Activated CD4-positive, alpha-beta T cell treated with anti-CD3 and anti-CD28 coated beads, Interleukin-2, amount 50 U/mL, for 48 hours (primary cell): ENCODE results near the gene ZC3H6.
"Not testable (repeated sequence)": the region's sequence is repeated elsewhere in the genome, so short reads cannot be mapped to it uniquely, and the experiment has no call there.

Source experiments
- DNase-seq, 2 experiments: peaks; one replicate each; pipeline ENCODE4 v3.0.0-alpha.2; 2020

Gene ZC3H6

DNA sequence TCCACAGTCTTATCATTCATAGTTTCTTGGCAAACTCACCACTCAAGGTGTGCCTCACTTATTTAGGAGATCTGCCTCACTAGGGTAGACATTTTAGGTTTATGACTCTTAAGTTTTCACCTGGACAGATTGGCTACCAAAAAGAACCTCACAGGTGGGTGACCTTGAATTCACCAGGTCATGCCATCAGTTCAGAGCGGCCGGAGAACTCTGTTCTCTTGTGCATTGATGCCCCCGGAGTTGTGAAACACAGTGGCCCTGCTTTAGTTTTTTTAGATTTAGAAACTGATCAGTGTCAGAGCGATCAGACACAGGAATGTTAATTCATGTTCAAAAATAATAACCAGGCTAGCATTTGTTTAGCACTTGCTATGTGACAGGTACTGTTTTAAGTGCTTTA is 6.7 kb downstream of the ZC3H6 start:
- DNase-seq = not testable (repeated sequence)

DNA sequence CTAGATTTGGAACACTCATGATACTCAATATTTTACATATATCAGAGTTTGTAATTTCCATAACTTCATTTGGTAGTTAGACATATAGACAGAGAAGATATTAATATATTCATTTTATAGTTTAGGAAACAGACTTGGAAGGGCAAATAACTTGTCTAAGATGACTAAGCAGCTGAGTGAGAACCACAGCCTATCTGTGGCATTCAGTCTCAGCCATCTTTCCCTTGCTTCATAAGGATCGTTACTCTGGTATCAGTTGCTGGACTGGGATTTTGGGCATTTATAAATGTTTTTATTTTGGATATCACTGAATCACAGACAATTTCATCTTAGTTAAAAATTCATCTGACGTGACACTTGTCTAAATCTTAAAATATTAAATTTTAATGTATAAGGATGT is 8.1 kb downstream of the ZC3H6 start:
- not testable (repeated sequence) for DNase-seq

DNA sequence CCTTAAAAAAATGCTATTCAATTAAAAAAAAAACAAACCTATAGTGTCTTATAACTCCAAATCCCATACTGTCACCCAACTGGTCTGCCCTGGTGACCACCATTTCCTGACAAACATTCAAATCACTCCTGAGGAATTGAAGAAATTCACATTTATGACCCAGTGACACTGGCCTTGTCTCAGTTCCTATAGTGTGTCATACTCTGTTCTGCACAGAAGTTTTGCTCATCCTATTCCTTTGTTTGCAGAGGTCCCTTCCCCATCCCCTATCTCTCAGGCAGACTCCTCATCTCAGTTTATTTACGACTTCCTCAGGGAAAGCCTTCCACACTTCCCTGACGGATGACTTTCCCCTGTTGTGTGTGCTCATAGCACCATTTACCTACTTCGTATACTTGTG is 14.7 kb downstream of the ZC3H6 start:
- DNase-seq = no peak

DNA sequence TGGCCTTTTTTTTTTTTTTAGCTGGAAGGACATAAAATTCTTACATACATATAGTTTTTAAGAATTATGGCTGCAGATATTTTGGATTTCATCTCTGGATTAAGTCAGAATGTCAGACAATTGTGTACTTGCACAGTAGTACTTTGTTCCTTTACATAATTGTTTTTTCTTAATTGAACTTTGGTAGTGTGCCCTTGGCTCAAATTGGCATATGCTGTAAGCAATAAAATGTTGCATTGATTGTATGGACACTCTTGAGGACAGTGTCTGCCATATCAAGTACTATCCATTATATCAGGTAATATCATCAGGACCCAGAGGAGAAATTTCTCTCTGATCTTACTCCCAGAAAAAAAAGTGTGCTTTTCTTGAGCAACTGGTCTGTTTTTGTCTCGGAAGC is 15.3 kb downstream of the ZC3H6 start:
- no peak for DNase-seq

DNA sequence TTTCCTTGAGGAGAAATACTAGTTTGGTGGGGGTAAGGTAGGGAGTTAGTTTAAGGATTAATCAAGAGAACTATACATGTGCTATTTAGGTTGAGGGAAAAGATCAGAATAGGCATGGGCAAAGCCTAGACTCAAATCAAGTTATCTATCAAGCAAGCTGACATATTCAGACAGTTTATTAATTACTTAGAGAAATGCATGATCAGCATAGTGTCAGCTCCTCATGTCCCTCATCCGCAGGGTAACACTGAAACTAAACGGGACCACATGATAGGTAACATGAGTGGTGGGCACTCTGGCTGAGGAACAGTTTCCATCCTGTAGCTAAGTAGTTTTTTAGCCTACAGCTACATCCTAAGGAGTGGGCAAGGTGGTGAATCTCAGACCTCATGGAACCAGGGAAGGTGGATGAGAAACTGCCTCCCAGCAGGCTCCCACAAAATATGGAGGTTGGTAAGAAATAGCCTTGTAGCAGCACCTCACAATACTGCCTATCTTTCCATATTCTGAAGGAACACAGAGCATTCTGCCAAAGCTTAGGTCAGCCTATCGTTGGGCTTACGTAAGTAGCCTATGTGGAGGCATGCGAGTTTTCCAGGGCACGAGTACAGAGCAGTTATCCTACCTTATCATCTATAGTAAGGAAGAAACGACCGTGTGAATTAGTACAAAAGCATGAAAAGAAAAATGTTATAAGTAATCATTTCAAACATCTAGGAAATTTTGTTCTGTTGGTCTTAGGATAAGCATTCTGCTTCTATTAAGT is 18.4 kb downstream of the ZC3H6 start:
- no peak for DNase-seq

DNA sequence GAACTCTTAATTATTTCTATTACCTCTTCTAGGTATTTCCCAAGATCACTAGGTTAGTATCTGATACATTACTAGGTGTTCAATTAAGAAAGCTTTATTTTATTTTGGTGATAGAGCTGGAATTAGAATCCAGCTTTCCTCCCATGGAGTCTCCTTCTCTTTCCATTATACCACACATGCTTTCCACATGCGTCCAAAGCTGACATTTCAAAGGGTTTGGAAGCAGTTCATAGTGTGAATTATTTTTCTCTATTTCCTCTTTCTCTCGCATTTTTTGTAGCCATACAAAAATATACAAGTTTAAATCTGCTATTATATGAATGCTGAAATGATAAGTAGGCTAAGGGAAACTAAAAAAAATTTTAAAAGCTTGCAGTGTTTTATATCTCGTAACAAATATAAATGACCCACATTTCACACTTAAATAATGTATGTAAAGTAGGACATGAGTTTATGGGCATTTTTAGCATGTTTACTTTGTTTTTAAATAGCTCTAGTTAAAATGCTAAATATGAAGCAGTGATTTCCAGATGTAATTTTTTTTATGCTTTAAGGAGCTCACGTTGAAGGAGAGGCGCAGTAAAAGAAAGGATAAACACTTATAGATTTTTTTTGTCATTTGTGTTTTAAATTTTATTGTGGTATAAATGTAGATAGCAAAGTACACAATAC is 20.1 kb downstream of the ZC3H6 start:
- DNase-seq = no peak

DNA sequence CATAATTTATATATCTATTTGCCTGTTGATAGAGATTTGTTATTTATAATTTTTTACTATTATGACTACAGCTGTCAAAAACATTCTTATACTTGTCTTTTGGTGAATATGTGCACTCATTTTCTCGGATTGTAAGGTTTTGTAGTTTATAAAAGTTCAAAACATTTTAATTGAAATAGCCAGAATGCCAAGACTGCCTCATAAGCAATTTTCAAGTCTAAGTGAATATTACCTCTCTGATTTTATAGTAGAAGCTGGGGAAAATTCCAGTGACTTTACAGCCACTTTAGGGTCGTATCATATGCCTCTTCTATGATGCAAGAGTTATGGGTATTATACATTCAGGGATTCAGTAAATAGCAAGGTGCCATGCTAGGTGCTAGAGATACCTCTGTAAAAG is 21.0 kb downstream of the ZC3H6 start:
- no peak for DNase-seq

DNA sequence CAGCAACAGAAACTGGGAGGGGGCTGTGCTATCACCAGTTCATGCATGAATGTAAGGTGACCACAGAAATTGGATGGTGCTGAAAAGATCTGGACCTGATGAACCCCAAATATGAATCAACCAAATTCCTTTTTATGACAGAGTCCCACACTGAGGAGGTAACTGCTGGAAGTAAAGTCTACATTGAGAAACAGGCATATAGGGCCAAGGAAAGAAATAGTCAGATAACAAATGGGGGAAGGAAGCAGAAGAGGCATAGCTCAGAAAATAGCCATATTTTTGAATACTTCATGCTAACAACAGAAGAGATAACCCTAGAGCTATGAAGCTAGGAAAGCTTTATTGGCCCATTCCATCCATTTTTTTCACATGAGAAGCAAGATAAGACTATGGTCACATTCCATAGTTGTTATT is 25.8 kb downstream of the ZC3H6 start:
- no peak for DNase-seq

DNA sequence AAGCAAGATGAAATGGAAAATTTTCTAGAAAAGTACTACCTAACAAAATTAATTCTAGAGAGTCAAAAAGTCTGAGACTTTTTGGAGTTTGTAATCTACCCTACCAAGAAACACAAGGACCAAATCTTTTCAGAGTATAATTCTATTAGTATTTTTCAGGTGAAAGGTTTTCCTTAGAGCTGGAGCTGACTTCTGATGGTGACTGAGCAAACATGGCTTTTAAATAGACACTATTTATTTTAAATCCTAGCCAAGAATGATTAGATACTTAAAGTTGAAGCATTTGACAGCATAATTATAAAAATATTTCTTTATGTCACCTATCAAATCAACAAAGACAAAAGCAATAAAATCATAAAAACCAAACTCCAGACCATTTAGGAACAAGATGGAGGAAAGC is 26.6 kb downstream of the ZC3H6 start:
- no peak for DNase-seq

DNA sequence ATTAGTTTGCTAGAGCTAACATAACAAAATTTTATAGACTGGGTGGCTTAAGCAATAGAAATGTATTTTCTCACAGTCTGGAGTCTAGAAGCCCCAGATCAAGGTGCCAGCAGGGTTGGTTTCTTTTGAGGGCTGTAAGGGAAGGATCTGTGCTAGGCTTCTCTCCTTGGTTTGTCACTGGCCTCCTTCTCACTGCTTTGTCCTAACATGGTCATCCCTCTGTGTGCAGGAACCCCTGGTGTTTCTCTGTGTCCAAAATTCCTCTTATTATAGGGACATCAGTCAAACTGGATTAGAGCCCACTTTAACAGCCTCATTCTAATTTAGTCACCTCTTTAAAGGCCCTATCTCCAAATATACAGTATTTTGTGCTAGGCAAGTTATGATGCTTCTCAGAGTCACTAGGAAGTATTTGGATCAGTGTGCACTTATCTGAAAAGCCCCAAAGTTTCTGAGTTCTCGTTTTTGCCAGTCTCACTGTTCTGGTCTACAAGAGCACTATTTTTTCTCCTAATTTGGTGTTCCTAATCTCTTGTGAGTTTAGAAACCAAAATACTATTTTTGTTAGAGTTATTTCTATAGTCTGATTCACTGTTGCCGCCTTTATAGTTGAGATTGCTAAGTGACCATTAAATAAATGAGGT is 29.0 kb downstream of the ZC3H6 start:
- no peak for DNase-seq

DNA sequence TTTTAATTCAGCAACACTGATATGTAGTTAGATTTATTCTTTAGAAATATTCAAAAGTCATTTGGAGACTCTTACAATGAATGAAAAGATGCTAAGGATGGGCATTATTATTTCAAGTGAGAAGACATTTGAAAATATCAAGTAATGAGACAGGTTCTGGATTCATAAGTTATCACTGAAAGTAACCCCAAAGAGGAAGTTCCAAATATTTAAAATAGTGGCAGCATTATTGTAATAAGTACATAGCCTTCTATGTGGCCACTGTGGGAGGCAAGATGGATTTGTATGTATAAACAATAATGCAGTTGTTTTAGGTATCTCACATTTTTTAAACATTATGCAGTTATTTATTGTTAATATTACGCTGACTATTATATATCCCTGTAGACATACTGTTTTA is 29.7 kb downstream of the ZC3H6 start:
- no peak for DNase-seq

DNA sequence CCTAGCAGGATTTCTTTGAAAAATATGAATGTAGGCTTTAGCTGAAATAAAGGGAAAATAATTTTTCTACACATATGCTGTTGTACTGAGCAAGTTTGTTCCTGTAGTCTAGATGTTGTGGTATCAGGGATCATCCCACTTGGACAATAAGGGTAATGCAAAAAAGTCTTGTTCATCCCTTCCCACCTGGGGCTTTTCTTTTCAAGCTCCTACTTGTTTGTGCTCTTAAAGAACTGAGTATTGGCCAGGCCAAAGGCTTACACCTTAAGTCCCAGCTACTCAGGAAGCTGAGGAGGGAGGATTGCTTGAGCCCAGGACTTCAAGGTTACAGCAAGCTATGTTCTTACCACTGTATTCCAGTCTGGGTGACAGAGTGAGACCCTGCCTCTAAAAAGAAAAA is 35.5 kb downstream of the ZC3H6 start:
- no peak for DNase-seq

DNA sequence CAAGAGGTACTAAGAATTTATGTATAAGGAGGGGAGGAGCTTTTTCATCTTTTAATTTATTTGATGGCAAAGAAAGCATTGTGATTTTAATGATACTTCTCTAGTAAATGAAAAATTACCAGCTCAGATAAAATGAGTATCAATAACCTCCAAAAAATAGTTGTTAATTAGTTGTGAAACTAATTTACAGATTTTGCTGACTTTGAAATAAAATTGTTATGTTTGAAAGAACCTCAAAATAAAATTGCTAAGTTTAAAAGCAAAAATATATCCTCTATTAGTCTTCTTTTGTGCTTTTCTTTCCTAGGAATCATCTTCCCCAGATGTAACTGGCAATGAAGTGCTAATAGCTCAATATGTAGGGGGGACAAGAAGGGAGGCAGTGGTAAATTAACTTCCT is 36.5 kb downstream of the ZC3H6 start:
- no peak for DNase-seq

DNA sequence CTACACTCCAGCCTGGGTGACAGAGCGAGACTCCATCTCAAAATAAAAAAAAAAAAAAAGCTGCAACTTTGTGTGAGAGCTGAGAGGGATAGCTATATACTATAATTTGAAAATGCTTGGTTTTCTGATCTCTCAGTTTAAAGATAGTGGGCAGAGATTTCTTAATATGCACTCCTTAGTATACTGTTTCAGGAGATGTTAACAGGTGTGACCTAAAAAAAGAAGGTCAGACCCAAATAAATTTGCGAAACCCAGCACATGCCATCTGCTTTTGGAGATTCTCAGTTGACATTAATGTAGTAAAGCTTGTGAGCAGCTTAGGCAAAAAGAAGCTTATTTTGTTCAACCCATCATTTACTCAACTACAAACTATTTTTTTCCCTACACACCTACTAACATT is 37.4 kb downstream of the ZC3H6 start:
- no peak for DNase-seq

DNA sequence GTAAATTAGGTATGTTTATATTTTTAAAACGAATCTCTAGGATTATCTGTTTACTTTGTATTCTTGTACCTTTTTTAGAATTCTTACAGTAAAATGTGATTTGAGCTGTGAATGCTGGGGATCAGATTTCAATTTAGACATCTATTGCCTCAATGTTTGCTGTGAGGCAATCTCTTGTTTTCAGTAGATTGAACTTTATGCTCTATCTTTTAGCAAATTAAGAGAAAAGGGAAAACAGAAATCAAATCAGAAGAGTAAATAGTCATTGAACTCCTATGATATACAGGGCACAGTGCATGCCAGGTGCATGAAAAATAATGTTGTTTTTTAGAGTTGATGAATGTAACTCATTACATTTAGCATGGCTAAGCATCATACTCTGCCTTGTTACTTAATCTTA is 39.5 kb downstream of the ZC3H6 start:
- DNase-seq = no peak

DNA sequence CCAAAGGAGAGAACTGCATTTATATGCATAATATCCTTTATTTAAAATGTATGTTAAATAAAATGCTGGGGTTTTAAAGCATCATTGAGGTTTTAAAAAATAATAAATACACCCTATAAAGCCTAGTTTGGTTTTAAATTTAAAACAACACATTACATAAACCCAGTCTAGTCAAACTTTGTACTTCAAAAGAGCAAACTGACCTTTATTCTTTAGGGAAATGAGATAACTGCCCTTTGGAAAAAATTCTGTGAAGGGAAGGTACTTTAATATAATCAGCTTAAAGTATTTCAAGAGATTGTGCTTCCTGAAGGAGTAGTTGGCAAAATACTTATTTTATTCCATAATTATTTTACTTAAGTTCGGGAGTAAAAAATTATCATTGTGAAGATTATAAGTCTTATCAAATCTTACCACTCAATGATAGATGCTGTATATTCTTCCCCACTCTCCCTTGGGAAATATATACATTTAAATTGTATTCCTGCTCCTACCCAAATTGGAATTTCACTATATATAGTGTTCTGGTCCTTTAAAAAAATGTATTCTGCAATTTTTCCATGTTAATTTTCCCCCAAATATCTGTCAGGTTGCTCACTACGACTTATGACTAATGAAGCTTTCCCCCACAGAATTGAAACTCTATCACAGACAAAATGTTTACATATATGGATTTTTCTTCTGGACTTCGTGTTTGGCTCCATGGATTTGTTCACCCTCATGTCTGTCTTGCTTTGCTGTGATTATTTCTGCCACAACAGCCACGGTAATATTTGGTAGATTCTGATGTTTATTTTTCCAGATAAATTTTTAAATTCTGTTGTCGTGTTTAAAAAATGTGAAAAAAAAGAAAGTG is 42.1 kb downstream of the ZC3H6 start:
- no peak for DNase-seq

DNA sequence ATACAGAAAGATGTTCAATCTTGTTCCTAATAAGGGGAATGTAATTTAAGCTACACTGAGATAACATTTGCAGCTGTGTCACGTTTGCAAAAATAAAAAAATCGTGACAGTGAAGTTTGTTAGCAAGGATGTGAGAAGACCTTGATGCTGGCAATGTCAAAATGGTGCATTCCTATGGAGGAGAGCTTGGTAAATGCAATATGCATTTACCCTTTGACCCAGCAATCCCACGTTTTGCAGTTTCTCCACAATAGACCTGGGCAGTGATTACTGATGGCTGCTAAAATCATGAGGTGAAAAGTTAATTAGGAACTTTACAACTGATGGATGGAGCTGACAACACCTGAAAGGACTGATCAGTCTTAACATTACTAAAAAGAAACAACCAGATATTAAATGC is 43.1 kb downstream of the ZC3H6 start:
- no peak for DNase-seq

DNA sequence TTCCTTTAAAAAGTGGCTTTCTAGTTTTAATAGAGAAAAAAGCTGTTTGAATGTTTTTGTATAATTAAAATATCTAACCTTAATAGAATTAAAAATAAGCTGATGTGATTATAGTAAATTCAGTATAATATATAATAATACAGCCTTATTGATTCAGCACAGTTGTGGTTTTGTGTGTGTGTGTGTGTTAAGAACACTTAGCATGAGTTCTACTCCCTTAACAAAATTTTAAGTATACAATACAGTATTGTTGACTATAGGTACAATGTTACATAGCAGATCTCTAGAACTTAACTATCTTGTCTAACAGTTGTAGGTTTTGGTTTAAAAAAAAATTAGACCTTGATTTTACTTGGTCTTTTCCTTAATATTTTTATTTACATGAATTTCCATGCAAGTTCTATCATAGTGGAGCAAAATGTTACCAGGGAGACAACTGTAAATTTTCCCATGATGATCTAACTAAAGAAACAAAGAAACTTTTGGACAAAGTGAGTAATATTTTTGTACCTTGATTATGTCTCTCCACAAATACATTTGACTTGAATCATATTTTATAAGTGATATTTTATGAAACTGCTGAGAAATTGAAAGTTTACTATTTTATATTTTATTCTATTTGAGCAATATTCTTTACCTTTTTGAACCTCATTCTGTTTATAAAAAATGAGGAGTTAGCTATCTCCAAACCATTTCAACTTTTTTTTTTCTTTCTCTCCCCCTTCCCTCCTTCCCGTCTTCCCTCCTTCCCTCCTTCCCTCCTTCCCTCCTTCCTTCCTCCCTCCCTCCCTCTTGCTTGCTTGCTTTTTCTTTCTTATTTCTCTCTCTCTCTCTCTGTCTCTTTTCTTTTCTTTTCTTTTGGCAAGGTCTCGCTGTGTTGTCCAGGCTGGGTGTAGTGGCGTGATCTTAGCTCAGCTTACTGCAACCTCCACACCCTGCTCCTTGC is 46.3 kb downstream of the ZC3H6 start:
- no peak for DNase-seq

DNA sequence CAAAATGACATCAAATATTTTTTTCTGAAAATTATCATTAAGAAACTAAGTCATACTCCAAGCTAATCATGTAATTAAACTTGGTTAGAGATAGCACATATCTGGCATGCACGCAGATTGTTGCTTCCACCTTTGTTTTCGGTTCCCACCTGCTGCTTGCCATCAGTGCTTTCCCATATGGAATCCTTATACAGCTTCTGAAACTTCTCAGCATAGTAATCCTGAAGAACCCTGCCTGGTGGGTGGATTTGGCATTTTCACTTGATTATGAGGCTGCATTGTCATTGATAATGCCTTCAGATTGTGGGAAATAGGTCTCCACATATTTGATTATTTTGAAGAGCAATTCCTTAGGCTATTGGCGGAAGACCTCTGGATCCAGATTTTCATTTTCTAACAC is 47.5 kb downstream of the ZC3H6 start:
- DNase-seq = no peak

DNA sequence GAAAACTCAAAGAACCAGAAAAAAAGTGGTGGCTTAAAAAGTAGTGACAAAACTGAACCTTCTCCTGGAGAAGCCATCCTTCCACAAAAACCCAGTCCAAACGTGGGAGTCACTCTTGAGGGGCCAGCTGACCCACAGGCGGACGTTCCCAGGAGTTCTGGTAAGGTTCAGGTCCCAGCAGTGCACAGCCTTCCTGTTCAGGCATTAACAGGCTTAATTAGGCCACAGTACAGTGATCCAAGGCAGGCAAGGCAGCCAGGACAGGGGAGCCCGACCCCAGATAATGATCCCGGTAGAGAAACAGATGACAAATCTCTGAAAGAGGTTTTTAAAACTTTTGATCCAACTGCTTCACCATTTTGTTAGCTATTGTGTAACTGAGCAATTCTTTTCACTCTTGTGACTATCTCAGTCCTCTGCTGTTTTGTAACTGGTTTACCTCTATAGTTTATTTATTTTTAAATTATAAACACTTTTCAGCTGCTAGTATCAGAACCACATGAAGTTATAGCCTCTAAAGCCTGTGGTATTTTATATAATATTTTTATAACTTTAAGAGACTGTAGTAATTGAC is 56.8 kb downstream of the ZC3H6 start:
- DNase-seq = no peak

DNA sequence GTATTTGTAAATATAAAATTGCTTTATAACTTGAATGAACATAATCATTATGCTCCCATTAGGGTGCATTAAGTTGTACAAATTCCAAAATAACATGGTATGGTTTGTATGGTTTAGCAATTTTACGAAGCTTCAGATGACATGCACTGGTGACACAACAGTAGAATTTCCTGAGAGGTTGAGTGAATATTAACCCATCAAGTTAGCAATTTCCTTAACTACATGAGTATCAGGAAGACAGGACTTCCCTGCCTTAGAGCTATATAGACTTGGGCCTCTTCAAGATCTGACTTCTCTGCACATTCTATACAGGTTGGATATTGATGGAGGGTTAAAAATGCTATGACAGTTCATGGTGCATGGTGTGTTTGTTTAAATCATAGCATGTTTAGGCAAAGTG is 60.2 kb downstream of the ZC3H6 start:
- no peak for DNase-seq

DNA sequence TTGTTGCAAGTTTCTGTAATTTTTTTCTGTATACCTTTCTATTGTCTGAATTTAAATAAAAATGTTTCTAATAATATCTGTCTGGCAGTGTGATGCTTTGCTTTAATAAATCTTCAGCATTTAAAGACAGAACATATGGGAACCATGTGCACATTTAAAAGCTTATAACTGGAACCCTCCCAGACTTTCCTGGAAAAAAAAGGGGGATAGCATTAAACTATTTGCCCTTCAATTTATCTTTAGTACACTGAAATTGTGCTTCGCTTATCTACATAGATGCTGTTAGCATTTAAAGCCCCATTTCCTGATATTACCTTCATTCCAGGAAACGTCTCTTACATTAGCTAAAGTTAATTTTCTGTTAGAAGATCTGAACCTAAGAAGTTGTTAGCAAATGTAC is 64.6 kb downstream of the ZC3H6 start:
- DNase-seq = no peak
